Astrocyte of the spinal cord (primary cell): ENCODE measurements around the gene JTB.
A peak's percentile ranks its signal among the peaks of the same experiment; 100 is the strongest.
"Not testable (repeated sequence)": the region's sequence is repeated elsewhere in the genome, so short reads cannot be mapped to it uniquely, and the experiment has no call there.

Source experiments
- DNase-seq: peaks from one replicate; pipeline ENCODE4 v3.0.0; 2011; ENCODE audit warnings: low read depth, low spot score
- H3K4me3 ChIP-seq: 2 replicates; pipeline ENCODE4 v1.5.1; 2011; ENCODE audit warnings: low read depth, mild to moderate bottlenecking, low read length, moderate library complexity
- CTCF ChIP-seq: IDR thresholded peaks from 2 replicates; pipeline ENCODE4 v1.5.1; 2012; ENCODE audit warnings: low read depth, mild to moderate bottlenecking, low read length, inconsistent platforms
- in situ Hi-C: cut with HindIII; loops from 2 replicates; pipeline ENCODE4 v1.10.0; 2017; ENCODE audit warnings: low sequenced_read_pairs

JTB gene

DNA sequence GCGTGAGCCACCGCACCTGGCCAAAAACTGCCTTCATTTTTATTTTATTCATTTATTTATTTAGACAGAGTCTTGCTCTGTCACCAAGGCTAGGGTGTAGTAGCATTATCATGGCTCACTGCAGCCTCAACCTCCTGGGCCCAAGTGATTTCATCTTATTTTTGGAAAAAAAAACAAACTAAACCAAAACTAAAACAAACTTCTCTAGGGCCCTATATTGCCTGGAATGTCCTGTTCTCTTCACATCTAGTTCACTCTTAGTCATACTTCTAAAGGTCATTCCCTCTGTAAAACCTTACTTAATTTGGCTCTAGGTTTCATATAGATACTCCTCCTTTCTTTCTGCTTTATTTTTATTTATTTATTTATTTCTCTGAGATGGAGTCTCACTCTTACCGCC is 28.7 kb upstream of the JTB start:
- TF ChIP-seq CTCF = no peak
- H3K4me3 ChIP-seq = no peak overlapping the region
- DNase-seq = peak; percentile 78
- in situ Hi-C loops = no loop called here

- no peak for TF ChIP-seq CTCF
- in situ Hi-C loops = no loop called here
- no peak for DNase-seq
- no peak overlapping the region for H3K4me3 ChIP-seq
Measured at GRCh38 chr1:154000420-154000819, 22.9 kb upstream of the JTB start.

DNA sequence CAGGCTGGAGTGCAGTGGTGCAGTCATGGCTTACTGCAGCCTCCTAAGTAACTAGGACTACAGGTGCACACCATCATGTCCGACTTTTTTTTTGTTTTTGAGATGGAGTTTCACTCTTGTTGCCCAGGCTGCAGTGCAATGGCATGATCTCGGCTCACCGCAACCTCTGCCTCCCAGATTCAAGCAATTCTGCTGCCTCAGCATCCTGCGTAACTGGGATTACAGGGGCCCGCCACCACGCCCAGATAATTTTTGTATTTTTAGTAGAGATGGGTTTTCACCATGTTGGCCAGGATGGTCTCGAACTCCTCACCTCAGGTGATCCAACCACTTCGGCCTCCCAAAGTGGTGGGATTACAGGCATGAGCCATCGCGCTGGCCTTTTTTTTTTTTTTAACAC is 19.4 kb upstream of the JTB start:
- DNase-seq, H3K4me3 ChIP-seq, in situ Hi-C loops: not testable (repeated sequence)

- no peak for TF ChIP-seq CTCF
- in situ Hi-C loops = no loop called here
- no peak overlapping the region for H3K4me3 ChIP-seq
- no peak for DNase-seq
Measured at GRCh38 chr1:153995640-153996039, 18.2 kb upstream of the JTB start.

DNA sequence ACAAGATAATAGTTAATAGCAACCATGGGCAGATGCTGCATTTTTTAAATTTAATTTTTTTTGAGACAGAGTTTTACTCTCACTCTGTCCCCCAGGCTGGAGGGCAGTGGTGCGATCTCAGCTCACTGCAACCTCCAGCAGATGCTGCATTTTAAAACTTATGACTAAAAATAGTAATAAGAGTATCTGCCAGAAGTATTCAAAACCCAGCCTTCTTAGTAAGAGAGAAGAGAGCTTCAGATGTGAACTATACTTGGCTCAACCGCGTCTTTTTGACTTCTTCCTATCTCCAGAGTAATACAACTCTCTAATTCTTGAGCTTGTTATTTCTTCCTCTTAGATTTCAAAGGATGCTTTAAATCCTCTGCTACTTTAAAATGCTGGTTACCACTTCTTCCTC is 17.7 kb upstream of the JTB start:
- TF ChIP-seq CTCF = no peak

DNA sequence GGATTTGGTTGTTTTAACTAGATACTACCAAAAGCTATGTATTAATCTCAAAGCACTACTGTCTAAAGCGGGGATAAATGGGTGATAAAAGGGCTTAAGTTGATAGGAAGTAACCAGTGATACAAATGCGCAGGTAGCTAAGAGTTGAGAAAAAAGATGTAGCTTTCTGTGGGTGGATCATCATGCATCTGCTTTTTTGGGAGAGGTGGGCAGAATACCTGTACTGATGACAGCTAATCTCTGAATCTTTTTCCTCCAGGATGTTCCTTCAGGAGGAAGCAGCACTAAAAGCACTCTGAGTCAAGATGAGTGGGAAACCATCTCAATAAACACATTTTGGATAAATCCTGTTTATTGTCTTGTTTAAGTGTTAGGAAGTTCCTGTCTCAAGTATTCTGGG is 14.3 kb upstream of the JTB start:
- DNase-seq = no peak
- H3K4me3 ChIP-seq = peak overlapping the region; percentile 88
- in situ Hi-C loops = no loop called here
- no peak for TF ChIP-seq CTCF

More for the DNA sequence above, 17.7 kb upstream of the JTB start:
- no peak overlapping the region for H3K4me3 ChIP-seq
- in situ Hi-C loops = no loop called here
- DNase-seq = no peak

- no peak for DNase-seq
- H3K4me3 ChIP-seq = peak overlapping the region; percentile 88
- TF ChIP-seq CTCF = no peak
- in situ Hi-C loops = no loop called here
Measured at GRCh38 chr1:153991151-153991630, 13.7 kb upstream of the JTB start.
